Upper lobe of right lung (tissue), 1 donor: ENCODE data around the gene CHST5. TPM values are rescaled to one million over a fixed set of nuclear protein-coding genes. Genes with fewer than 3 reads are reported as not detected.

Source experiments
- ATAC-seq: fragments of 200-7000 bp; cut with Tn5 transposase; one replicate; pipeline ENCODE4 v1.9.1; 2020; ENCODE audit warnings: mild to moderate bottlenecking, moderate library complexity
- DNase-seq: peaks from one replicate; pipeline ENCODE4 v3.0.0-alpha.2; 2020
- H3K27ac ChIP-seq: fragments of 200-600 bp; one replicate; pipeline ENCODE4 v1.8.0; 2022
- H3K27me3 ChIP-seq: fragments of 200-600 bp; one replicate; pipeline ENCODE4 v1.8.0; 2022; ENCODE audit warnings: mild to moderate bottlenecking
- H3K36me3 ChIP-seq: fragments of 200-600 bp; one replicate; pipeline ENCODE4 v1.8.0; 2022
- H3K4me1 ChIP-seq: fragments of 200-600 bp; one replicate; pipeline ENCODE4 v1.8.0; 2022
- H3K4me3 ChIP-seq: fragments of 200-600 bp; one replicate; pipeline ENCODE4 v1.8.0; 2022; ENCODE audit warnings: mild to moderate bottlenecking
- H3K9me3 ChIP-seq: fragments of 200-600 bp; one replicate; pipeline ENCODE4 v1.8.0; 2022
- intact Hi-C: fragments of 100-400 bp; cut with DNase I; formaldehyde crosslinking; loops from one replicate; pipeline ENCODE4 v1.11.0; 2022
- total RNA-seq: library from RNA; stranded (reverse); fragmentation: NEBNext Ultra II Directional; extraction: Animal tissue kit (Norgen Biotek cat#: 25700); gene quantifications from one replicate; pipeline ENCODE4 v1.2.1, GENCODE V29; 2021
- TF ChIP-seq, protein P1 (sequence below): fragments of 200-600 bp; IDR thresholded peaks from one replicate; pipeline ENCODE4 v1.8.0; 2022; ENCODE audit warnings: antibody characterized with exemption
- donor health status: DM: no; HTN: yes; CAD: no; lungs with severe emphysema.

The CHST5 gene
- total RNA-seq, 1 donor from 2014 or later = not detected

DNA sequence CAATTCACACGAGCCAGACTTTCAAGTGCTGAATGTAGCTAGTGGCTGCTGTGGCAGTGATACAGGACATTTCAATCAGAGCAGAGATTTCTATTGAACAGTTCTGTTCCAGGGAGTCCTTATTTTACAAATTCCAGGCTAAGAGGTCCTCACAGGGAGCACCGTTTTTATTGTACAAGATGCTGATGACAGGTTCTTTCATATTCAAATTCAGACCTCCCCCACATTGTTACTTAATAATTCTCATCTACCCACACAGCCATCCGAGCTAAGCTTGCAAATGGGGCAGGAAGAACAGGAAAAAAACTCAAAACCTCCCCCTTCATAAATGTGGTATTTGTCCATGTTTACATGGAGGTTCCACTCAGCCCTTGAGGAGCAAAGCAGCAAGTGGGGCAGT, 40.0 kb upstream of the CHST5 start:
- intact Hi-C loops = no loop called here

DNA sequence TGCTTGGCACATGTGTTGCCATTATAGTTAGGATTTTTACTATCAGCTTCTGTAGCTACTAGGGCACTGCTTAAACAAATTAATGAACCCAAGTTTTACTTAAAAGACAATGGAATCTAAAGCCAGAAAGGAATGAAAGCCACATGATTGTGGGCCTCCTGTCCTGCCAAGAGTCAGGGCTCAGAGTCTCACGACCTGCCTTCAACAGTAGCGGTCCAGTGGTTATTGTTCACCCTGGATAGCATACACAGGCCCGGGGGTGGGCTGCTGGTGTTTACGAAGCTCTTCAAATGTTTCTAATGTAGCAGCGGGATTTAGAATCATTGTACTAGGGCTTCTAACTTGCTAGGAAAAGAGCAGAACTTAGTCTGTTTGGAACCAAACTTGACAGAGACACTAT, 38.0 kb upstream of the CHST5 start:
- Histone ChIP-seq H3K27me3 (no peaks in the 10 kb centered on the region), H3K4me1 (peaks cover 31% of the 10 kb centered on the region), H3K27ac (no peak overlapping the region), H3K4me3 (no peak overlapping the region), H3K36me3 (peaks cover 98% of the 10 kb centered on the region), H3K9me3 (no peaks in the 10 kb centered on the region)
- ATAC-seq (no peak), DNase-seq (no peak)
- TF ChIP-seq, protein P1, sequence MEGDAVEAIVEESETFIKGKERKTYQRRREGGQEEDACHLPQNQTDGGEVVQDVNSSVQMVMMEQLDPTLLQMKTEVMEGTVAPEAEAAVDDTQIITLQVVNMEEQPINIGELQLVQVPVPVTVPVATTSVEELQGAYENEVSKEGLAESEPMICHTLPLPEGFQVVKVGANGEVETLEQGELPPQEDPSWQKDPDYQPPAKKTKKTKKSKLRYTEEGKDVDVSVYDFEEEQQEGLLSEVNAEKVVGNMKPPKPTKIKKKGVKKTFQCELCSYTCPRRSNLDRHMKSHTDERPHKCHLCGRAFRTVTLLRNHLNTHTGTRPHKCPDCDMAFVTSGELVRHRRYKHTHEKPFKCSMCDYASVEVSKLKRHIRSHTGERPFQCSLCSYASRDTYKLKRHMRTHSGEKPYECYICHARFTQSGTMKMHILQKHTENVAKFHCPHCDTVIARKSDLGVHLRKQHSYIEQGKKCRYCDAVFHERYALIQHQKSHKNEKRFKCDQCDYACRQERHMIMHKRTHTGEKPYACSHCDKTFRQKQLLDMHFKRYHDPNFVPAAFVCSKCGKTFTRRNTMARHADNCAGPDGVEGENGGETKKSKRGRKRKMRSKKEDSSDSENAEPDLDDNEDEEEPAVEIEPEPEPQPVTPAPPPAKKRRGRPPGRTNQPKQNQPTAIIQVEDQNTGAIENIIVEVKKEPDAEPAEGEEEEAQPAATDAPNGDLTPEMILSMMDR = no peak
- intact Hi-C loops = no loop called here

More for the DNA sequence above, 40.0 kb upstream of the CHST5 start:
- peaks cover 13% of the 10 kb centered on the region for H3K4me1 ChIP-seq
- H3K9me3 ChIP-seq = no peaks in the 10 kb centered on the region
- peaks cover 92% of the 10 kb centered on the region for H3K36me3 ChIP-seq
- TF ChIP-seq, protein P1 = no peak
- no peaks in the 10 kb centered on the region for H3K27me3 ChIP-seq
- no peak for DNase-seq
- no peak overlapping the region for H3K27ac ChIP-seq
- ATAC-seq = no peak
- H3K4me3 ChIP-seq = no peak overlapping the region

DNA sequence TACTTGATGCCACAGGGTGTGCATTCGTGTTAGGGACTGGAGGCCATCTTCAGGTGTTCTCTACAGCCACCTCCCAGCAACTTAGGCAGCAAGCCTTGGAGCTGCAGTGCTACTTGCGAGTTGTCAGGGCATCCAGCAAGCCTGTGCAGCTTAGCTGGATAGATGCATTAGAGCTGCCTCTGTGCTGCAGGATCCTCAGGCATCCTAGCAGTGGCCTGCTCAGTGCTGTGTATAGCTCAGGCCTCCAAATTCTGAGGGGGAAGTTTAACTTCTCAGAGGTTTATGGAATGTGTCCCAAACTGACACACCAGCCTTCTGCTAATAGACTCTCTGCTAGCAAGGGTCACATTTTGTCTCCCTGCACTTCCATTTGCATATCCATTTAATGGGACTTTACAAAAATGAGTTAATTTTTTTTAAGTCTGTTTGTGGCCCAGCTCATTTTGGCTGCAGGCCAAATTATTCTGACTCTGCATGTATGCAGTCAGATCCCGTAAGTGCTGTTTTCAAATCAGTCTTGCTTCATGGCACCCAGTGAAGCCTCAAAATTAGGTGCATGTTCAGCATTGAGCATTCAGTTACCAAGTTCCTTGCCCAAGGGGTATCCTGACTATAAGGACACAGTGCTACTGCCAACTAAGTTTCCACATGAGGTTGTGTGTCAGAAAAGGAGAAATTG, 37.1 kb upstream of the CHST5 start:
- Histone ChIP-seq H3K27me3 (no peaks in the 10 kb centered on the region), H3K27ac (no peak overlapping the region), H3K4me1 (peaks cover 31% of the 10 kb centered on the region), H3K36me3 (peaks cover 98% of the 10 kb centered on the region), H3K9me3 (no peaks in the 10 kb centered on the region), H3K4me3 (no peak overlapping the region)
- TF ChIP-seq, protein P1 = no peak
- DNase-seq (no peak), ATAC-seq (no peak)
- intact Hi-C loops = no loop called here

DNA sequence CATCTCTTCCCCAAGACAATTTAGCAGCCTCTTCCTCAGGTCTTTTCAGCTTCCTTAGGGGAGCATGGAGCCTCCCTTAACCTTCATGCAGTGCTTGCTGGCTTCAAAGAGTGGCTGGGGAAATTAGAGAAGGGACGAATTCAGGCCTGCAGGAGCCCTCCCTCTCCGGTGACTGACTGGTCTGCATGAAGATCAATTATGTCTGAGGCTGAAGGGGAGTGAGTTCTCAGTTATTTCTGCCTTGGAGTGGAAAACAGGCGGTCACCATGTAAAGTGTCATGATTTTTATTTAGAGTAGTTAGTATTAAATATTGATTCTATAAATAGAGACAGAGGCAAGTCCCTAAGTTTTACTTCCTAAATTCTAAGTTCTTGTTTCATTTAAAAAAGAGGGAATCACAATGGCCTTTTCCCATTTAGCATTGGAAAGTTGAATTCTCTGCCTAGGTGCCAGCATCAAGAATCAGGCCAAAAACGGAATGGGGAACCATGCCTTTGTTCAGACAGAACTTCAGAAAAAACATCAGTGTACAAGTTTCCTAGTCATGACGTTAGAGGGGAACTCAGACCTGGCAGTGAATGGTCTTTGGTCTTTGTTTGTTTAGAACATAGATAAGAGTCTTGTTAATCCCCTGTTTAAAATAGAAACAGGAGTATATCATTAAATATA, 34.6 kb upstream of the CHST5 start:
- no peaks in the 10 kb centered on the region for H3K9me3 ChIP-seq
- peaks cover 76% of the 10 kb centered on the region for H3K36me3 ChIP-seq
- intact Hi-C loops = no loop called here
- ATAC-seq (no peak), DNase-seq (no peak)
- peaks cover 39% of the 10 kb centered on the region for H3K4me1 ChIP-seq
- H3K4me3 ChIP-seq = no peak overlapping the region
- TF ChIP-seq, protein P1 = no peak
- no peaks in the 10 kb centered on the region for H3K27me3 ChIP-seq
- peak overlapping the region; percentile 49 for H3K27ac ChIP-seq

DNA sequence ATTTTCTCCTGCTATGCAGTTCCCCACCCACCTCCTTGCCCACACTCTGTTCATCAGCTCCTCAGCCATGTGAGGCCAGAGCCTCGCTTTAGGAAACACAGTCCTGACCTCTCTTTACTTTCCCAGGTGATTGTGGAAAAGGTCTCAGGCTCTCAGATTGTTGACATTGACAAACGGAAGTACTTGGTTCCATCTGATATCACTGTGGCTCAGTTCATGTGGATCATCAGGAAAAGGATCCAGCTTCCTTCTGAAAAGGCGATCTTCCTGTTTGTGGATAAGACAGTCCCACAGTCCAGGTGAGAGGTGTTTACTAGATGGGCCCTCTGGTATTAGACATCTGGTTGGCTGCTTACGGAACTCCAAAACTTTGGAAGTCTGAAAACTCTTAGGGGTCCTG, 32.0 kb upstream of the CHST5 start:
- Histone ChIP-seq H3K27me3 (no peaks in the 10 kb centered on the region), H3K9me3 (no peaks in the 10 kb centered on the region), H3K4me1 (peaks cover 39% of the 10 kb centered on the region), H3K36me3 (peaks cover 50% of the 10 kb centered on the region), H3K27ac (no peak overlapping the region), H3K4me3 (no peak overlapping the region)
- ATAC-seq = no peak
- intact Hi-C loops = no loop called here
- TF ChIP-seq, protein P1 = no peak
- no peak for DNase-seq
